ENCODE data around the gene SAMHD1. TPM values are rescaled to one million over a fixed set of nuclear protein-coding genes. Genes with fewer than 3 reads are reported as not detected.

Gene SAMHD1
- total RNA-seq, 1 donor from 2014 or later, result 293 TPM

GRCh38 chr20:36866681-36867495 is 84.6 kb downstream of the SAMHD1 start:
- Histone ChIP-seq H3K4me1 (peaks cover 11% of the 10 kb centered on the region), H3K36me3 (no peaks in the 10 kb centered on the region), H3K4me3 (no peak overlapping the region), H3K27me3 (ENCODE audit: low read depth) (no peaks in the 10 kb centered on the region), H3K27ac (no peak overlapping the region), H3K9me3 (no peaks in the 10 kb centered on the region)
- no peak for ATAC-seq
- TF ChIP-seq CTCF (IDR thresholded peaks at IDR 0.05), result no peak
- no peak for DNase-seq
- intact Hi-C loops (cut with DNase I), result no loop called here

- H3K36me3 ChIP-seq, result no peaks in the 10 kb centered on the region
Measured at GRCh38 chr20:36866164-36866563, 85.3 kb downstream of the SAMHD1 start.

GRCh38 chr20:36865861-36866149 is 85.7 kb downstream of the SAMHD1 start:
- no peaks in the 10 kb centered on the region for H3K36me3 ChIP-seq
- ATAC-seq, result no peak
- no peak for DNase-seq
- TF ChIP-seq CTCF (IDR thresholded peaks at IDR 0.05), result no peak
- no peaks in the 10 kb centered on the region for H3K27me3 ChIP-seq (ENCODE audit: low read depth)
- H3K4me1 ChIP-seq, result peaks cover 20% of the 10 kb centered on the region
- intact Hi-C loops (cut with DNase I), result no loop called here
- no peaks in the 10 kb centered on the region for H3K9me3 ChIP-seq
- H3K4me3 ChIP-seq, result no peak overlapping the region
- no peak overlapping the region for H3K27ac ChIP-seq

More at GRCh38 chr20:36866164-36866563, 85.3 kb downstream of the SAMHD1 start:
- Histone ChIP-seq H3K4me1 (peaks cover 16% of the 10 kb centered on the region), H3K9me3 (no peaks in the 10 kb centered on the region), H3K4me3 (no peak overlapping the region), H3K27me3 (ENCODE audit: low read depth) (no peaks in the 10 kb centered on the region), H3K27ac (no peak overlapping the region)
- ATAC-seq (no peak), DNase-seq (no peak)
- intact Hi-C loops (cut with DNase I), result no loop called here
- no peak for TF ChIP-seq CTCF (IDR thresholded peaks at IDR 0.05)

- no peak for ATAC-seq
- no peak for DNase-seq
- no peaks in the 10 kb centered on the region for H3K36me3 ChIP-seq
- H3K27me3 ChIP-seq (ENCODE audit: low read depth), result no peaks in the 10 kb centered on the region
- no peak overlapping the region for H3K4me3 ChIP-seq
- no peak overlapping the region for H3K27ac ChIP-seq
- intact Hi-C loops (cut with DNase I), result no loop called here
- no peaks in the 10 kb centered on the region for H3K9me3 ChIP-seq
- H3K4me1 ChIP-seq, result peaks cover 25% of the 10 kb centered on the region
- no peak for TF ChIP-seq CTCF (IDR thresholded peaks at IDR 0.05)
Measured at GRCh38 chr20:36865076-36865860, 86.2 kb downstream of the SAMHD1 start.

- Histone ChIP-seq H3K9me3 (no peaks in the 10 kb centered on the region), H3K4me3 (peak overlapping the region; percentile 59), H3K4me1 (peaks cover 42% of the 10 kb centered on the region), H3K36me3 (peaks cover 5% of the 10 kb centered on the region), H3K27ac (peak overlapping the region; percentile 74), H3K27me3 (ENCODE audit: low read depth) (no peaks in the 10 kb centered on the region)
- no peak for DNase-seq
- intact Hi-C loops (cut with DNase I), result no loop called here
- ATAC-seq, result no peak
- TF ChIP-seq CTCF (IDR thresholded peaks at IDR 0.05), result no peak
Measured at GRCh38 chr20:36862857-36863668, 88.4 kb downstream of the SAMHD1 start.
